Fibroblast of villous mesenchyme (primary cell): Measurements from ENCODE around the gene ACTN3. TPM values are rescaled to one million over a fixed set of nuclear protein-coding genes. Genes with fewer than 3 reads are reported as not detected.
"Not testable (repeated sequence)": the region's sequence is repeated elsewhere in the genome, so short reads cannot be mapped to it uniquely, and the experiment has no call there.

Experiments
- DNase-seq: peaks from one replicate; pipeline ENCODE4 v3.0.0-alpha.2; 2010; ENCODE audit warnings: low read depth
- H3K4me3 ChIP-seq: 2 replicates; pipeline ENCODE4 v1.5.1; 2011; ENCODE audit warnings: low read depth, mild to moderate bottlenecking, low read length
- total RNA-seq: library from RNA; depleted of rRNA; stranded (reverse); fragments of >200 nt; gene quantifications from 2 replicates; pipeline ENCODE4 v1.2.3, GENCODE V29; 2012
- TF ChIP-seq, protein P1 (sequence below): IDR thresholded peaks from 2 replicates; pipeline ENCODE4 v1.5.1; 2012; ENCODE audit warnings: low read depth, mild to moderate bottlenecking, low read length; ENCODE audit not compliant: insufficient read depth

Gene ACTN3
- total RNA-seq, 1 donor, result not detected

- TF ChIP-seq, protein P1, sequence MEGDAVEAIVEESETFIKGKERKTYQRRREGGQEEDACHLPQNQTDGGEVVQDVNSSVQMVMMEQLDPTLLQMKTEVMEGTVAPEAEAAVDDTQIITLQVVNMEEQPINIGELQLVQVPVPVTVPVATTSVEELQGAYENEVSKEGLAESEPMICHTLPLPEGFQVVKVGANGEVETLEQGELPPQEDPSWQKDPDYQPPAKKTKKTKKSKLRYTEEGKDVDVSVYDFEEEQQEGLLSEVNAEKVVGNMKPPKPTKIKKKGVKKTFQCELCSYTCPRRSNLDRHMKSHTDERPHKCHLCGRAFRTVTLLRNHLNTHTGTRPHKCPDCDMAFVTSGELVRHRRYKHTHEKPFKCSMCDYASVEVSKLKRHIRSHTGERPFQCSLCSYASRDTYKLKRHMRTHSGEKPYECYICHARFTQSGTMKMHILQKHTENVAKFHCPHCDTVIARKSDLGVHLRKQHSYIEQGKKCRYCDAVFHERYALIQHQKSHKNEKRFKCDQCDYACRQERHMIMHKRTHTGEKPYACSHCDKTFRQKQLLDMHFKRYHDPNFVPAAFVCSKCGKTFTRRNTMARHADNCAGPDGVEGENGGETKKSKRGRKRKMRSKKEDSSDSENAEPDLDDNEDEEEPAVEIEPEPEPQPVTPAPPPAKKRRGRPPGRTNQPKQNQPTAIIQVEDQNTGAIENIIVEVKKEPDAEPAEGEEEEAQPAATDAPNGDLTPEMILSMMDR, result no peak
- H3K4me3 ChIP-seq, result no peak overlapping the region
- no peak for DNase-seq
Measured at GRCh38 chr11:66581261-66581660, 34.6 kb downstream of the ACTN3 start.

DNA sequence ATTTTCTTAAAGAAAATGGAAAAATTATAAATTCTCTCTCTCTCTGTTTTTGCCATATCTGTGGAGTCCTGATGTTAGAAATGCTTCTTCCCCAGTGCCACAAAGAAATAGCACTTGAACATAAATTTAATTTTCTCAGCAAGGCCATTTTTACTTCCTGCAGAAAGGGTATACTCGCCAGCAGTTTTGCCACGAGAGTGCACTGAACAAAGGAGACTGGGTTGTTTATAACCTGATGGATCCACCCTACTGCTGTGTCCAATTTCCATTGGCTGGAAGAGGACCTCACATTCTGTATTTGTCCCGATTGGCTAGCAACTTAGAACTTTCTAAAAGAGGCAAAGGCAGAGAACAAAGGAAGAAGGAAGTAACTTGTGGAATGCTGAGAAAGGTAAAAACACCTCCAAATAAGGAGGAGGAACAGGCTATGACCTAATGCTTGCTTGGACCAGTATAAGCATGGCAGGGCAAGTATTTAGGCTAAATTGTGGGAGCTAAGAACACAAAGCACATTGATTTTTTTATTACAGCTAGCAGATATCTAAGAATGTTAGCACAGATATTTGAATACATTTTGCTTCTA, 36.0 kb downstream of the ACTN3 start:
- not testable (repeated sequence) for DNase-seq, H3K4me3 ChIP-seq

- not testable (repeated sequence) for DNase-seq, H3K4me3 ChIP-seq
Measured at GRCh38 chr11:66585447-66585846, 38.7 kb downstream of the ACTN3 start.

- TF ChIP-seq, protein P1, result no peak
- DNase-seq, result no peak
- H3K4me3 ChIP-seq, result no peak overlapping the region
Measured at GRCh38 chr11:66586136-66586535, 39.4 kb downstream of the ACTN3 start.

GRCh38 chr11:66589315-66589714, 42.6 kb downstream of the ACTN3 start:
- DNase-seq, result not testable (repeated sequence)

DNA sequence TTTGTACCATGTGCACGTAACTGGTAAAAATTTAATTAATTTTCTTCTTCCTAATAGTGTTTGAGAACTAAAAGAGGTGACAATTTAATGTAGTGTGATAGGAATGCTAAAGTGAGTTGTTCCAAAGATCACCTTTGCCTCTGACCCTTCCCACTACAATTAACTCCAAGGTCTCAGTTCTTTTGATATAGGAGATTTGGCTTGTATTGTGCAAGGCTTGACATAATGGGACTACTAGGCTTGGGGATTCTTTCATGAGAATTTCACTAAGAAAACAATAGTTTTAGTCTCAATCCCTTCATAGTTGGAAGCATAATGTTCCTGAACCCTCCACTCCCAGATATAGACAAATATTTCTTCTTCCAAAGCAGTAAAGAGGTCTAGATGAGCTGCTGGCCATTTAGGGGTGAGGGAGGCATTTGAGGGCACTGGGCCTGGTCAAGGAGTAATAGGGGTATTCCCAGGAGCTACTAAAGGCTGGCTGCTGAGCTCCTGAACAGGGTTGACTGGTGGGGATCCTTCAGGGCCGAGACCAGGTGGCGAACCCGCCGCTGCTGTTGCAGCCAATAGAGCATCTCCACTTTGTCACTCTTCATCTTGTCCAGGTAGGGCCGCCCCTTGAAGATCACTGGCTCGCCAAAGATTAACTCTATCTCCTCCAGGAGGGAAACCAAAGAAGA, 43.4 kb downstream of the ACTN3 start:
- TF ChIP-seq, protein P1, result no peak
- no peak for DNase-seq
- no peak overlapping the region for H3K4me3 ChIP-seq

More at GRCh38 chr11:66589315-66589714, 42.6 kb downstream of the ACTN3 start:
- H3K4me3 ChIP-seq, result not testable (repeated sequence)

DNA sequence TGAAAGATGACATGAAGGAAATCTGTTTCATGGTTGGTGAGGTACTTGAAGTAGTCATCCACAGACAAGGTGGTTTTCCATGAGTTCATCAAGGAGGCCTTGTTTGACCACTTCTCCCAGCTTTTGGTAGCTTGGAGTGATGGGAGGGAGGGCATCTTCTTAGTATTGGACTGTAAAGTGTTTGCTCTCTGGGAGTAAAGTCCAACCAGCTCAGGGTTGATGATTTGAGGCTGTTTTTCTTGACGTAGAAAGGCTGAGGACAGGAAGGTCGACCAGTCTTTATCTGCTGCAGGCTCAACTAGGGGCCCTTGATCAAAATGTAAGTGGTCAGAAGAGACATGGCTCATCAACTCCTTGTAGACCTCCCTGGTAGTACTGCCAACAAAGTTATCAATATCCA, 44.5 kb downstream of the ACTN3 start:
- TF ChIP-seq, protein P1, result no peak
- DNase-seq, result no peak

DNA sequence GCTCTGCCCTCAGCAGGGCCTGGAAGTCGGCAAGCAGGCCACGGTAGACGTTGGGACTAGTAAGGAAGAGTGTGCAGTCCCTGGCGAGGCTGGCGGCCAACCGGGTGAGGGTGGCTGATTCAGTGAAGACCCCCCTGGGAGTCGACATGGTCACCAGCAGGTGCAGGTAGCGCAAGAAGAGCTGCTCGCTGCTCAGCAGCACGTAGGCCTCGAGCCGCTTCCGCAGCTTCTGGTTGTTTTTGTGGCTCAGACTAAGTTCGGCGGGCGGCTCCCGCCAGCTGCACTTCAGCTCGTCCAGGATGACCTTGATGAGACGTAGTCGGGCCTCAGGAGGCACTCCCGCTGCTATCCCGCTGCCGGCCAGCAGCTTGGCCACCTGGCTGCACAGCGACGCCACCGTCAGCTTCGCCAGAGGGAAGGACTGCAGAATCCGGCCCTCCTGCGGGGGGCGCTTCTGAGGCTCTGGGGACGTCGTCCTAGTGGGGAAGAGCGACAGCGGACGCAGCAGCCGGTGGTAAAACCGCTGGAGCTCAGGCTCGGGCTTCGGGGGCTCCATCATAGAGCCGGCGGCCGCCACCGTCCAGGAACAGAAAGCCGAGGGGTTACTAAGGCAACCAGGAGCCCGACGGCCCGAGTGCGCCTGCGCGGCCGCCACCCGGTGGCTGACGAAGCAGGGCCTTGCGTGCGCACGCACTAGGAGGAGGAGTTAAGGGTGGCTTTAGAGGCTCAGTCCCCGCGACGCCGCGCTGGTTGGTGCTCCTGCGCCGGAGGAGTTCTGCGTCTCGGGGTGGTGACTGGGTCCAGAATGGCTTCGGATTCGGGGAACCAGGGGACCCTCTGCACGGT, 46.0 kb downstream of the ACTN3 start, which contains the start of the genes CCDC87 and CCS:
Gene CCDC87 (minus strand): TSS at position 607 of the 846 bp plus-strand sequence. CDS start 48 bp downstream, at position 559.
Gene CCS (plus strand): TSS at position 729 of the 846 bp plus-strand sequence. CDS start 77 bp downstream, at position 806.
- DNase-seq, result peak; percentile 96
- TF ChIP-seq, protein P1, result peak; percentile 70
- peak within 1 kb of the TSS; percentile 85 for H3K4me3 ChIP-seq

More for the DNA sequence above, 44.5 kb downstream of the ACTN3 start:
- no peak overlapping the region for H3K4me3 ChIP-seq
